ENCODE data around the gene MRPL52.

Gene MRPL52

GRCh38 chr14:22877000-22877501 is 47.4 kb downstream of the MRPL52 start:
- no peak overlapping the region for H3K4me3 ChIP-seq (ENCODE audit: low read depth, low read length)
- DNase-seq (ENCODE audit: low read depth): no peak
- no peak for TF ChIP-seq POLR2A (IDR thresholded peaks at IDR 0.05; ENCODE audit: extremely low read depth, insufficient read length)
- no peak for TF ChIP-seq CTCF (IDR thresholded peaks at IDR 0.05; ENCODE audit: low read depth, low read length)
- no peak for TF ChIP-seq MYC (IDR thresholded peaks at IDR 0.05; ENCODE audit: low read depth, low read length)
- no peak for TF ChIP-seq MAX (IDR thresholded peaks at IDR 0.05; ENCODE audit: low read depth, low read length)

GRCh38 chr14:22878271-22879246 is 48.9 kb downstream of the MRPL52 start:
- DNase-seq (ENCODE audit: low read depth): no peak
- TF ChIP-seq POLR2A (IDR thresholded peaks at IDR 0.05; ENCODE audit: extremely low read depth, insufficient read length) (no peak), MAX (IDR thresholded peaks at IDR 0.05; ENCODE audit: low read depth, low read length) (no peak), MYC (IDR thresholded peaks at IDR 0.05; ENCODE audit: low read depth, low read length) (no peak), CTCF (IDR thresholded peaks at IDR 0.05; ENCODE audit: low read depth, low read length) (no peak)

GRCh38 chr14:22882064-22882463 is 52.4 kb downstream of the MRPL52 start:
- no peak overlapping the region for H3K4me3 ChIP-seq (ENCODE audit: low read depth, low read length)
- TF ChIP-seq MYC (IDR thresholded peaks at IDR 0.05; ENCODE audit: low read depth, low read length): no peak
- no peak for TF ChIP-seq CTCF (IDR thresholded peaks at IDR 0.05; ENCODE audit: low read depth, low read length)
- TF ChIP-seq POLR2A (IDR thresholded peaks at IDR 0.05; ENCODE audit: extremely low read depth, insufficient read length): no peak
- TF ChIP-seq MAX (IDR thresholded peaks at IDR 0.05; ENCODE audit: low read depth, low read length): no peak
- DNase-seq (ENCODE audit: low read depth): no peak

More at GRCh38 chr14:22878271-22879246, 48.9 kb downstream of the MRPL52 start:
- H3K4me3 ChIP-seq (ENCODE audit: low read depth, low read length): no peak overlapping the region

- H3K4me3 ChIP-seq (ENCODE audit: low read depth, low read length): no peak overlapping the region
- TF ChIP-seq MYC (IDR thresholded peaks at IDR 0.05; ENCODE audit: low read depth, low read length) (no peak), MAX (IDR thresholded peaks at IDR 0.05; ENCODE audit: low read depth, low read length) (no peak), POLR2A (IDR thresholded peaks at IDR 0.05; ENCODE audit: extremely low read depth, insufficient read length) (no peak), CTCF (IDR thresholded peaks at IDR 0.05; ENCODE audit: low read depth, low read length) (no peak)
- no peak for DNase-seq (ENCODE audit: low read depth)
These were observed 53.0 kb downstream of the MRPL52 start for GRCh38 chr14:22882529-22883172.

- no peak for TF ChIP-seq CTCF (IDR thresholded peaks at IDR 0.05; ENCODE audit: low read depth, low read length)
- TF ChIP-seq MYC (IDR thresholded peaks at IDR 0.05; ENCODE audit: low read depth, low read length): no peak
- TF ChIP-seq POLR2A (IDR thresholded peaks at IDR 0.05; ENCODE audit: extremely low read depth, insufficient read length): no peak
- no peak for TF ChIP-seq MAX (IDR thresholded peaks at IDR 0.05; ENCODE audit: low read depth, low read length)
- no peak within 1 kb of the TSS for H3K4me3 ChIP-seq (ENCODE audit: low read depth, low read length)
- DNase-seq (ENCODE audit: low read depth): no peak
These were observed 53.7 kb downstream of the MRPL52 start, which contains the start of gene REM2 for GRCh38 chr14:22883173-22883976. REM2 (plus strand) TSS chr14:22883222; CDS start chr14:22883288, 66 bp downstream.
